GM21447 (cell line): ENCODE measurements around the gene OR2K2.
"Not testable (repeated sequence)": the region's sequence is repeated elsewhere in the genome, so short reads cannot be mapped to it uniquely, and the experiment has no call there.

Experiments used
- ATAC-seq: cut with Tn5 transposase; IDR thresholded peaks from one replicate; pipeline ENCODE4 v1.9.1; 2021; ENCODE audit not compliant: unreplicated experiment

Gene OR2K2

GRCh38 chr9:111330124-111330523 is at the start of gene OR2K2:
TSS of gene OR2K2 (minus strand) at chr9:111330224. CDS start at chr9:111328433, 1,791 bp downstream.
- no peak for ATAC-seq

GRCh38 chr9:111375817-111376564 is 46.0 kb upstream of the OR2K2 start:
- ATAC-seq: no peak

- ATAC-seq: no peak
Observed at GRCh38 chr9:111375062-111375461, 45.0 kb upstream of the OR2K2 start.

GRCh38 chr9:111372297-111372696 is 42.3 kb upstream of the OR2K2 start:
- ATAC-seq: no peak

- ATAC-seq: no peak
Observed at GRCh38 chr9:111366978-111367377, 37.0 kb upstream of the OR2K2 start.

GRCh38 chr9:111362526-111362925 is 32.5 kb upstream of the OR2K2 start:
- ATAC-seq: no peak

- peak; percentile 57 for ATAC-seq
Observed at GRCh38 chr9:111360881-111361280, 30.9 kb upstream of the OR2K2 start.

GRCh38 chr9:111356481-111357244 is 26.6 kb upstream of the OR2K2 start:
- ATAC-seq: no peak

- no peak for ATAC-seq
Observed at GRCh38 chr9:111352545-111352944, 22.5 kb upstream of the OR2K2 start.

GRCh38 chr9:111350556-111350955 is 20.5 kb upstream of the OR2K2 start:
- no peak for ATAC-seq

GRCh38 chr9:111349766-111350165 is 19.7 kb upstream of the OR2K2 start:
- no peak for ATAC-seq

- no peak for ATAC-seq
Observed at GRCh38 chr9:111348821-111349271, 18.8 kb upstream of the OR2K2 start.

GRCh38 chr9:111334318-111334863 is 4.4 kb upstream of the OR2K2 start:
- ATAC-seq: not testable (repeated sequence)

- ATAC-seq: no peak
Observed at GRCh38 chr9:111320631-111321030, 9.4 kb downstream of the OR2K2 start.

- ATAC-seq: no peak
Observed at GRCh38 chr9:111316796-111317195, 13.2 kb downstream of the OR2K2 start.

- no peak for ATAC-seq
Observed at GRCh38 chr9:111305914-111306313, 24.1 kb downstream of the OR2K2 start.

GRCh38 chr9:111304000-111304399 is 26.0 kb downstream of the OR2K2 start:
- ATAC-seq: not testable (repeated sequence)

GRCh38 chr9:111301195-111301594 is 28.8 kb downstream of the OR2K2 start:
- ATAC-seq: no peak

- ATAC-seq: no peak
Observed at GRCh38 chr9:111300140-111300735, 29.8 kb downstream of the OR2K2 start.

- ATAC-seq: not testable (repeated sequence)
Observed at GRCh38 chr9:111299599-111299966, 30.4 kb downstream of the OR2K2 start.
